OCI-LY7 (cell line): ENCODE measurements around the gene TMEM259.

ENCODE experiments used
- CTCF ChIP-seq: fragments of 200-600 bp; sonication (generic); conservative IDR thresholded peaks from 2 replicates; pipeline ENCODE4 v1.5.1; 2014; ENCODE audit warnings: mild to moderate bottlenecking, antibody characterized with exemption, low read length, moderate library complexity, mixed read lengths
- EZH2phosphoT487 ChIP-seq: fragments of 200-600 bp; sonication (generic); IDR thresholded peaks from 2 replicates; pipeline ENCODE4 v1.6.1; 2018; ENCODE audit warnings: low read depth, borderline replicate concordance, mild to moderate bottlenecking, mixed run types, antibody characterized with exemption, low read length, moderate library complexity, mixed read lengths

- TF ChIP-seq CTCF (no peak), EZH2phosphoT487 (no peak)
Measured at GRCh38 chr19:995051-995827, 25.7 kb downstream of the TMEM259 start.
